K562 (cell line): ENCODE measurements around the gene NOD1. TPM values are rescaled to one million over a fixed set of nuclear protein-coding genes. Genes with fewer than 3 reads are reported as not detected.

Experiments used
- BACH1 ChIP-seq: fragments of 200-800 bp; sonication (Bioruptor generic); IDR thresholded peaks from 2 replicates; pipeline ENCODE4 v1.6.1; 2016; ENCODE audit warnings: missing genetic modification characterization, missing compliant biosample characterization
- BCOR ChIP-seq: fragments of 450-650 bp; IDR thresholded peaks from 2 replicates; pipeline ENCODE4 v1.6.1; 2016
- C11orf30 ChIP-seq: fragments of 450-650 bp; IDR thresholded peaks from 2 replicates; pipeline ENCODE4 v1.6.1; 2016; ENCODE audit warnings: low read depth, mild to moderate bottlenecking
- CBFA2T3 ChIP-seq: fragments of 450-650 bp; IDR thresholded peaks from 2 replicates; pipeline ENCODE4 v1.6.1; 2017
- CTBP1 ChIP-seq: fragments of 450-650 bp; IDR thresholded peaks from 2 replicates; pipeline ENCODE4 v1.6.1; 2016; ENCODE audit warnings: borderline replicate concordance
- FOXK2 ChIP-seq, 2 experiments: fragments of 450-650 bp; IDR thresholded peaks in 1 of 2; conservative IDR thresholded peaks in 1 of 2; 2 replicates each; pipeline ENCODE4 v1.6.1; 2016; ENCODE audit warnings: low read depth in 2 of 2, mild to moderate bottlenecking in 1 of 2
- KAT2B ChIP-seq: IDR thresholded peaks from one replicate; pipeline ENCODE4 v1.6.1; 2012; ENCODE audit warnings: low read depth, mild to moderate bottlenecking, control low read depth, inconsistent platforms, low read length, moderate library complexity
- KDM5B ChIP-seq: fragments of 200-600 bp; sonication (generic); IDR thresholded peaks from 2 replicates; pipeline ENCODE4 v1.6.1; 2012; ENCODE audit warnings: low read depth, mild to moderate bottlenecking, moderate library complexity, low read length, control low read depth, inconsistent platforms; ENCODE audit not compliant: insufficient replicate concordance
- LARP7 ChIP-seq: fragments of 450-650 bp; IDR thresholded peaks from 2 replicates; pipeline ENCODE4 v1.6.1; 2016
- NRF1 ChIP-seq, 2 experiments: fragments of 450-650 bp; IDR thresholded peaks in 1 of 2; conservative IDR thresholded peaks in 1 of 2; 2 replicates each; pipeline ENCODE4 v1.6.1; 2014; ENCODE audit warnings: mild to moderate bottlenecking in 2 of 2
- POLR2AphosphoS5 ChIP-seq: IDR thresholded peaks from 2 replicates; pipeline ENCODE4 v1.6.1; 2011; ENCODE audit warnings: mild to moderate bottlenecking, low read depth, low read length, moderate library complexity; ENCODE audit not compliant: control insufficient read depth, insufficient read depth
- SMARCE1 ChIP-seq: fragments of 450-650 bp; IDR thresholded peaks from 2 replicates; pipeline ENCODE4 v1.7.1; 2016; ENCODE audit warnings: mild to moderate bottlenecking
- ZFP30 ChIP-seq: fragments of 250-450 bp; sonication (Bioruptor Pico); IDR thresholded peaks from 2 replicates; pipeline ENCODE4 v1.8.0; 2022; ENCODE audit warnings: moderate library complexity, mild to moderate bottlenecking, inconsistent platforms, borderline replicate concordance
- ZNF174 ChIP-seq: fragments of 250-450 bp; sonication (Bioruptor Pico); IDR thresholded peaks from 2 replicates; pipeline ENCODE4 v1.4.0; 2020; ENCODE audit warnings: mild to moderate bottlenecking
- ZNF24 ChIP-seq: fragments of 450-650 bp; IDR thresholded peaks from 2 replicates; pipeline ENCODE4 v1.6.1; 2016
- polyA plus RNA-seq, 8 experiments: library from polyadenylated mRNA; depleted of rRNA in 4 of 8; stranded (reverse) in 5 of 8; unstranded in 3 of 8; fragments of >200 nt; fragmentation: Nextera tagmentation in 2 of 8; fragmentation: Illumina TruSeq in 1 of 8; extraction: Ambion mirVana in 2 of 8; extraction: Trizol in 1 of 8; gene quantifications; 2 replicates each; pipeline versions ENCODE4 v1.2.1 to v1.2.3, GENCODE V29; 2011 to 2014; ENCODE audit warnings: inconsistent platforms in 1 of 8, missing spikeins in 1 of 8
- total RNA-seq, 7 experiments: library from RNA; depleted of rRNA in 6 of 7; stranded (reverse); fragments of >200 nt in 6 of 7; fragmentation: Illumina TruSeq in 2 of 7; extraction: Trizol in 2 of 7; gene quantifications; 2 replicates each; pipeline versions ENCODE4 v1.2.1 to v1.2.3, GENCODE V29; 2011 to 2021; ENCODE audit warnings: low replicate concordance in 1 of 7
- TF ChIP-seq, protein P1 (sequence below), 2 experiments: fragments of 450-650 bp; formaldehyde crosslinking in 1 of 2; IDR thresholded peaks; 2 replicates each; pipeline versions ENCODE4 v1.4.0 to v1.6.1; 2014 to 2020; ENCODE audit warnings: mild to moderate bottlenecking in 2 of 2, borderline replicate concordance in 1 of 2, low read depth in 1 of 2
- TF ChIP-seq, protein P2 (sequence below): fragments of 450-650 bp; IDR thresholded peaks from 2 replicates; pipeline ENCODE4 v1.6.1; 2018; ENCODE audit not compliant: partially characterized antibody

The NOD1 gene
- total and polyA plus RNA-seq, 9 of the 15 experiments (the other 6 are each of a cell fraction or from before 2014, with no cell fraction given), result 0.34 to 7.1 (median 4.7) TPM

DNA sequence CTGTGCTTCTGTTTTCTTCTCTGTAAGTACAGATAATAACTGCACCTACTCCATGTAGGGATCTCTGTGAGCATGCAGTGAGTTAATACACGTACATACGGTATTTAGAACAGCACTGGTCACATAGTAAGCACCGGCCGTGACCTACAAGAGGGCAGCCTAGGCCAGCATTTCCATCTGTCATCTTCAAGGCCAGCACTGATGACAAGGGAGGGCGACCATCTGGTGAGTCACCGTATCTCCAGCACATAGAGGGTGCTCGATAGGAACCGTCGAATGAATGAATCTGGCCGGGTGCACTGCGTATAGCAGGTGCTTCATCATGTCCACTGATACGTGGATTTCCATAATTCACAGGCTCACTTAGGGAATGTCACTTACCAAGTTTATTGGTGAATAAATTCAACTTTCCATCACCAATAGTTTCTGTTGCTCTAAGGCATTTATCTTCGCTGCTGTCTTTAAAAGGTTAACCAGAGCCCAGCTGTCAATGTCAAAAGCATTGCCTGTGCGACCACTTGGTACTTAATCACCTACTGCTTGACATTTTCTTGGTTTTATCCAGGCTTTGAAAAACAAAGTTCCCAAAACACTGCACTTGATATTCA lies 8.3 kb downstream of the NOD1 start (continued):
- TF ChIP-seq, protein P1, sequence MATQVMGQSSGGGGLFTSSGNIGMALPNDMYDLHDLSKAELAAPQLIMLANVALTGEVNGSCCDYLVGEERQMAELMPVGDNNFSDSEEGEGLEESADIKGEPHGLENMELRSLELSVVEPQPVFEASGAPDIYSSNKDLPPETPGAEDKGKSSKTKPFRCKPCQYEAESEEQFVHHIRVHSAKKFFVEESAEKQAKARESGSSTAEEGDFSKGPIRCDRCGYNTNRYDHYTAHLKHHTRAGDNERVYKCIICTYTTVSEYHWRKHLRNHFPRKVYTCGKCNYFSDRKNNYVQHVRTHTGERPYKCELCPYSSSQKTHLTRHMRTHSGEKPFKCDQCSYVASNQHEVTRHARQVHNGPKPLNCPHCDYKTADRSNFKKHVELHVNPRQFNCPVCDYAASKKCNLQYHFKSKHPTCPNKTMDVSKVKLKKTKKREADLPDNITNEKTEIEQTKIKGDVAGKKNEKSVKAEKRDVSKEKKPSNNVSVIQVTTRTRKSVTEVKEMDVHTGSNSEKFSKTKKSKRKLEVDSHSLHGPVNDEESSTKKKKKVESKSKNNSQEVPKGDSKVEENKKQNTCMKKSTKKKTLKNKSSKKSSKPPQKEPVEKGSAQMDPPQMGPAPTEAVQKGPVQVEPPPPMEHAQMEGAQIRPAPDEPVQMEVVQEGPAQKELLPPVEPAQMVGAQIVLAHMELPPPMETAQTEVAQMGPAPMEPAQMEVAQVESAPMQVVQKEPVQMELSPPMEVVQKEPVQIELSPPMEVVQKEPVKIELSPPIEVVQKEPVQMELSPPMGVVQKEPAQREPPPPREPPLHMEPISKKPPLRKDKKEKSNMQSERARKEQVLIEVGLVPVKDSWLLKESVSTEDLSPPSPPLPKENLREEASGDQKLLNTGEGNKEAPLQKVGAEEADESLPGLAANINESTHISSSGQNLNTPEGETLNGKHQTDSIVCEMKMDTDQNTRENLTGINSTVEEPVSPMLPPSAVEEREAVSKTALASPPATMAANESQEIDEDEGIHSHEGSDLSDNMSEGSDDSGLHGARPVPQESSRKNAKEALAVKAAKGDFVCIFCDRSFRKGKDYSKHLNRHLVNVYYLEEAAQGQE (IDR thresholded peaks at IDR 0.05; ENCODE audit: borderline replicate concordance), result peak; percentile 55; the same call in 1 of the 2 replicates
- TF ChIP-seq, protein P1 (CRISPR knock-in tag; IDR thresholded peaks at IDR 0.05; ENCODE audit: low read depth), result no peak
- TF ChIP-seq FOXK2 (conservative IDR thresholded peaks at IDR 0.05 in 1 of 2, IDR thresholded peaks at IDR 0.05 in 1 of 2; ENCODE audit: low read depth in 2 of 2), result peak; percentile 77 to 82
- no peak for TF ChIP-seq ZNF174
- no peak for TF ChIP-seq NRF1 (conservative IDR thresholded peaks at IDR 0.05 in 1 of 2, IDR thresholded peaks at IDR 0.05 in 1 of 2)
- TF ChIP-seq CTBP1, result peak; percentile 92
- TF ChIP-seq SMARCE1, result peak; percentile 34; the same call in 1 of the 2 replicates
- 0 out of 2 replicates have a peak, but pooled peaks have one; percentile 47 for TF ChIP-seq BACH1 (tag)
- TF ChIP-seq POLR2AphosphoS5, result peak; percentile 23; the same call in 1 of the 2 replicates
- TF ChIP-seq CBFA2T3, result peak; percentile 92
- TF ChIP-seq ZNF24, result peak; percentile 79
- TF ChIP-seq LARP7, result no peak
- peak; percentile 63 for TF ChIP-seq BCOR
- TF ChIP-seq ZFP30, result no peak
- TF ChIP-seq KDM5B, result no peak
- TF ChIP-seq, protein P2, sequence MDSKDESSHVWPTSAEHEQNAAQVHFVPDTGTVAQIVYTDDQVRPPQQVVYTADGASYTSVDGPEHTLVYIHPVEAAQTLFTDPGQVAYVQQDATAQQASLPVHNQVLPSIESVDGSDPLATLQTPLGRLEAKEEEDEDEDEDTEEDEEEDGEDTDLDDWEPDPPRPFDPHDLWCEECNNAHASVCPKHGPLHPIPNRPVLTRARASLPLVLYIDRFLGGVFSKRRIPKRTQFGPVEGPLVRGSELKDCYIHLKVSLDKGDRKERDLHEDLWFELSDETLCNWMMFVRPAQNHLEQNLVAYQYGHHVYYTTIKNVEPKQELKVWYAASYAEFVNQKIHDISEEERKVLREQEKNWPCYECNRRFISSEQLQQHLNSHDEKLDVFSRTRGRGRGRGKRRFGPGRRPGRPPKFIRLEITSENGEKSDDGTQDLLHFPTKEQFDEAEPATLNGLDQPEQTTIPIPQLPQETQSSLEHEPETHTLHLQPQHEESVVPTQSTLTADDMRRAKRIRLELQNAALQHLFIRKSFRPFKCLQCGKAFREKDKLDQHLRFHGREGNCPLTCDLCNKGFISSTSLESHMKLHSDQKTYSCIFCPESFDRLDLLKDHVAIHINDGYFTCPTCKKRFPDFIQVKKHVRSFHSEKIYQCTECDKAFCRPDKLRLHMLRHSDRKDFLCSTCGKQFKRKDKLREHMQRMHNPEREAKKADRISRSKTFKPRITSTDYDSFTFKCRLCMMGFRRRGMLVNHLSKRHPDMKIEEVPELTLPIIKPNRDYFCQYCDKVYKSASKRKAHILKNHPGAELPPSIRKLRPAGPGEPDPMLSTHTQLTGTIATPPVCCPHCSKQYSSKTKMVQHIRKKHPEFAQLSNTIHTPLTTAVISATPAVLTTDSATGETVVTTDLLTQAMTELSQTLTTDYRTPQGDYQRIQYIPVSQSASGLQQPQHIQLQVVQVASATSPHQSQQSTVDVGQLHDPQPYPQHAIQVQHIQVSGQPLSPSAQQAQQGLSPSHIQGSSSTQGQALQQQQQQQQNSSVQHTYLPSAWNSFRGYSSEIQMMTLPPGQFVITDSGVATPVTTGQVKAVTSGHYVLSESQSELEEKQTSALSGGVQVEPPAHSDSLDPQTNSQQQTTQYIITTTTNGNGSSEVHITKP, result peak; percentile 47
- TF ChIP-seq KAT2B, result no peak
- TF ChIP-seq C11orf30, result peak; percentile 58
